ENCODE measurements around the gene SIPA1L2.

GRCh38 chr1:232599178-232600041, 30.5 kb downstream of the SIPA1L2 start:
- TF ChIP-seq CTCF (IDR thresholded peaks at IDR 0.05 in 2 of 3, conservative IDR thresholded peaks at IDR 0.05 in 1 of 3; ENCODE audit: control insufficient read depth in 2 of 3, extremely low read depth in 1 of 3, insufficient read depth in 1 of 3, low read depth in 3 of 3, low read length in 3 of 3) = no peak
- no peak for TF ChIP-seq CHD2 (IDR thresholded peaks at IDR 0.05; ENCODE audit: borderline replicate concordance, low read depth, low read length)
- TF ChIP-seq MEF2B (IDR thresholded peaks at IDR 0.05; ENCODE audit: partially characterized antibody, poor library complexity, severe bottlenecking) = no peak
- TF ChIP-seq POLR2A (IDR thresholded peaks at IDR 0.05; ENCODE audit: low read depth, low read length) = no peak
- TF ChIP-seq BHLHE40 (IDR thresholded peaks at IDR 0.05; ENCODE audit: borderline replicate concordance in 1 of 2, low read depth in 2 of 2, low read length in 1 of 2) = no peak
- no peak for TF ChIP-seq ETV6 (conservative IDR thresholded peaks at IDR 0.05 in 1 of 2, IDR thresholded peaks at IDR 0.05 in 1 of 2; ENCODE audit: borderline replicate concordance in 1 of 2, low read depth in 1 of 2)
- TF ChIP-seq ZNF687 (IDR thresholded peaks at IDR 0.05) = no peak
- TF ChIP-seq ZZZ3 (IDR thresholded peaks at IDR 0.05; ENCODE audit: control insufficient read depth, insufficient read length, low read depth) = no peak
- no peak for TF ChIP-seq CBFB (IDR thresholded peaks at IDR 0.05; ENCODE audit: low read depth)
- TF ChIP-seq BACH1 (IDR thresholded peaks at IDR 0.05; ENCODE audit: borderline replicate concordance) = no peak

Measured in GM12878 (cell line).